HG03045 (cell line): ENCODE data around the gene PACS2.
"Not testable (repeated sequence)": the region's sequence is repeated elsewhere in the genome, so short reads cannot be mapped to it uniquely, and the experiment has no call there.

Source experiments
- ATAC-seq: cut with Tn5 transposase; IDR thresholded peaks from one replicate; pipeline ENCODE4 v1.9.1; 2021; ENCODE audit warnings: mild to moderate bottlenecking, moderate library complexity; ENCODE audit not compliant: unreplicated experiment

PACS2 gene

DNA sequence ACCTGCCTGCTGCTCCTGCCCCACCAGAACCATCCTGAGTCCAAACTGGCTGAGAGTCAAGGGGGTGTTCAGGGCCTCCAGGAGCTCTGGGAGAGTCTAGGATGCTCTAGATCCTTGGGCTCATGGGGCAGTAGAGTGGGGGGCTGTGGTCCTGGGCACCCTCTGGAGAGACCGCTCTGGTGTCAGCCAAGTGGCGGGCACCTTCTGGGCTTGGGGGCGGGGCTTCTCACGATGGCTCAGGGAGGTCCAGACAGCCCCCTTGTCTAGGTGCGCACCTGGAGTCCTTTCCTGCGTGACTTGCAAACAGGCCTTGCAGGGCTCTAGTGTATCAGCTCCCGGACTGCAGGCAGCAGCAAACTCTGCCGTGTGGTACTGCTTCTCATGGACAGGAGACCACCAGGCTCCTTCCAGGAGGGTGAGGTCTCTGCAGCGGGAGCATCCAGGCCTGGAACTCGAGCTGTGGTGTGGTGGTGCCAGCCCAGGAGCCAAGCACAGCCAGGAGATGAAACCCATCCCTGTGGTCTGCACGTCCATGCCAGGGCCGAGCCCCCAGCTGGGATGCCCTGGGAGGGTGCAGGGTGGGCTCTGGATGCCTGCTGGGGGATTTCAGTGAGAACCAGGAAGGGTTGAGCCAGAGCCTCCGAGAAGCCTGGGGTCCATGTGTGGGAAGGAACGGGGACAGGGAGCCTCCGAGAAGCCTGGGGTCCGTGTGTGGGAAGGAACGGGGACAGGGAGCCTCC, 15.0 kb downstream of the PACS2 start:
- ATAC-seq = no peak

DNA sequence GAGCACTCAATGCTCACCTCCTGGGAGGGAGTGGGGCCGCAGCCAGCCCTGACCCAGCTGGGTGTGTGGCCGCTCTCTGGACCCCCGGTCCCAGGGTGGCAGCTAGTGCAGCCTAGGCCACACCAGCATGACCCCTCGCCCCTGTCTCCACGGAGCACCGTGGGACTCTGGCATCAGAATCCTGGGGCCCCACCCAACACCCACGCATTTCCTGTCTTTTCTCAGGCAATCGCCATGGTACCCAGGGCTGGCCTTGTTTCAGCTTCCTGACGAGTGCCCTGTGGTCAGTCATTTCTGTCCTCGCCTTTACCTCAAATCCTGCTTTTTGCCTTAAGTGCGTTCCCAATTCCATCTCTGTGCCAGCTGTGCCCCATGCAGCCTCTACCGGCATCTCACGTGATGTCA, 15.9 kb downstream of the PACS2 start:
- no peak for ATAC-seq

DNA sequence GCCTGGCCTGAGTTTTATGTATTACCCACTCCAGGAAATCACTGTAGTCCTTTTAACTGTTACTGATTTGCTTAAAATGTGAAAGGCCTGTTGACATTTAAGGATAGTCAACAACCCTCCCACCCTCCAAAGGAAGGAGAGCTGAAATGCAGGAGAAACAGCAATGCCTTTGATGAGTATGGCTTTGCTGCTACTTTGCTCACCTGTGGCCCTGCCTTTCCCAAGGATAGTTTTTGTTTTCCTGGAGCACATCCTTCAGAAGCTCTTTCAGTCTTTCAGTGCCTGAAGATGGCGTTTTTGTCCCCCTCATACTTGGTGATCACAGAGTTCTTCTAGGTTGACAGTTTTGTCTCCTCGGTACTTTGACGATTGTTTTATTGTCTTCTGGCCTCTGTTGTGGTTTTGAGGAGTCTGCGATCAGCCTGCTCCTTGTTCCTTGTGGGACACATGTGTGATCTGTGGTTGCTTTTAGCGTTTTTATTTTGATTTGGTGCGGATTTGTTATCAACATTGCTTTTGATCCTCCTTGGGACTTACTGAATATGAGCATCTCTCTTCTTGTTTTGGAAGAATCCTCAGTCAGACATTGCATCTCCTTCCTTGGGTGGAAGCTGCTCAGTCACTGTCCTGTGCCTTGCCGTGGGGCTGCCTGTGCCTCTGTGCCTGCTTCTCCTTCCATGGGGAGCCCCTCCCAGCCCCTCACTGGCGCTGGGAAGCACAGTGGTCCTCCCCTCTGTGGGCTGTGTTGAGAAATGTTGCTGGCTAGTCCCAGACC, 17.2 kb downstream of the PACS2 start:
- ATAC-seq = no peak

DNA sequence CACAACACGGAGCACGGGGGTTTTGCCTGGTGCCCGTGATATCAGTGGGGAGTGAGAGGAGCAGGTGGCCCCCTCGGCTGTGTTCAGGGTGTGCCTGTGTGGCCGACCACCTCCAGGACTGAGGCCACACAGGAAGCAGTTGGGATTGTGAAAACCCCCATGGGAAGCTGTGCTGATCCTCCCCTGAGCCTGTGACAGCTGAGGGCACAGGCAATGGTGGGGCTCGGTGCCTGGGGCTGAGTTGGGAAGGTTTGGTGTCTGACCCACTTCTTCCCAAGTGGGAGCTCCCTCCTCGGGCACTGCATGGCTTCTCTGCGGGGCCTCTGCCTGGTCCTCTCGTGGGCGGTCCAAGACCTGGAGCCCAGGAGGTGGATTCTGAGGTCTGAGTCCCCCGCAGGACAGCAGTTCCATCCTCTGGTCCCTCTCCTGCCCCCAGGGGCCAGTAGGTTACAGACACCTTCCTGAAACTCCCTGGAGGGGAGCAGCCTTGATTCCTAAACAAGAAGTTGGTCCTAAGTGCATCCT, 17.9 kb downstream of the PACS2 start:
- ATAC-seq = no peak

GRCh38 chr14:105333020-105333490, 18.5 kb downstream of the PACS2 start:
- no peak for ATAC-seq

DNA sequence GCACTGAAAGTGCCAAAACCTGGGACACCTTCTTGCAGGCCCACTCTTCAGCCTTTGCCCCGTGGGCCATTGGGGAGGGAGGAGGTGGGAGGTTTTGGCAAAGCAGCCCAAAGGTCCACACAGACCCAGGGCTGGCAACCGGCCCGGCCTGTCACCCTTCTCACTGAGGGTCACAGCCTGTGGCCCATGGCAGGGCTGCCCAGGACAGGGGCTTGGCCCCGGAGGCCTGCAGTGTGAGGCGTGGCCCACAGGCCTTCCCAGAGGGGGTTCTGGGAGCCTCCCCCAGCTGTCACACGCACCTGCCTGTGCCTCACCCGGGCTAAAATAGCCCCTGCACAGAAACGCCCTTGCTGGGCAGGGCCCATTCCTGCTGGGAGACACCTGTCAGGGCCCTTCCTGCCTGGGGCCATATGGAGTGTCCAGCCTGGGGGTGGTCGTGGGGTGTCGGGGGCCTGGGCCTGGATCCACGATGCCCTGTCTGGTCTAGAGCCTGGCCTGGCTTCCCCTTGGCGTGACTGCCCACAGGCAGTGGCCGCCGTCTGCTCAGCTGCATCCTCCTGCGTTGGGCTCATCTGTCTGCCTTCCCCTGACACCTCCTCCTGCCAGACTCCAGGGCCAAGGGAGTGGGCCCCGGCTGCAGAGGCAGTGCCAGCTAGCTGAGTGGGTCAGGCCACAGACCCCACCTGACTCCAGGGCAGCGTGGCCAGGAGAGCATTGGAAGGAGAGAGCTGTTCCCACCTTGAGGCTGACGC, 19.2 kb downstream of the PACS2 start:
- no peak for ATAC-seq

DNA sequence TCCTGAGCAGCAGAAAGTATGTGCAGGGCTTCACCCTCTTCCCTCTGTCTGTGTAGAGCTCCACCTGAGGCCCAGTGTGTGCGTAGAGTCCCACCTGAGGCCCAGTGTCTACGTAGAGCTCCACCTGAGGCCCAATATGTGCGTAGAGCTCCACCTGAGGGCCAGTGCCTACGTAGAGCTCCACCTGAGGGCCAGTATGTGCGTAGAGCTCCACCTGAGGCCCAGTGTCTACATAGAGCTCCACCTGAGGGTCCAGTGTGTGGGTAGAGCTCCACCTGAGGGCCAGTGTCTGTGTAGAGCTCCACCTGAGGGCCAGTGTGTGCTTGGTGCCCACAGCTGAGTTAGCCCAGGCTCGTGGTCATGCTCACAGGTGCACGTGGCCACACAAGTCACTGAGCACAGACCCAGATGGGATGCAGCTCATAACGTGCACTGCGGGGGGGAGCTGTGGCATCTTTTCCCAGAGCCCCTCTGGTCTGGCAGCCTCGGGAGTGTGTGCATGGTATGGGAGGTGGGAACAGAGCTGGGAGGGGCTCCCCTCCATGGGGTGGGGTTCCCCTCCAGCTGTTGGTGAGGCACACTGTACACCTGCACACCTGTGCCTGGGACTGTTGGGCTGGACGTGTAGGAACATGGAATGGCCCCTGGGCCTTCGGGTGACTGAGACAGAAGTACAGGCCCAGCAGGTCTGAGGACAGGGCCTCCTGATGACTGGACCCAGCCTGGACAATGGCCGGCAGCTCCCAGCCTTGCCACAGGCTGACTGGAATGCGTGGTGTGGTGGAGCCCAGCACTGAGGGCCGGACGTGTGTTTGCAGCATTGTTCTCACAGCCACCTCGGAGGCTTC, 20.1 kb downstream of the PACS2 start:
- ATAC-seq = no peak

DNA sequence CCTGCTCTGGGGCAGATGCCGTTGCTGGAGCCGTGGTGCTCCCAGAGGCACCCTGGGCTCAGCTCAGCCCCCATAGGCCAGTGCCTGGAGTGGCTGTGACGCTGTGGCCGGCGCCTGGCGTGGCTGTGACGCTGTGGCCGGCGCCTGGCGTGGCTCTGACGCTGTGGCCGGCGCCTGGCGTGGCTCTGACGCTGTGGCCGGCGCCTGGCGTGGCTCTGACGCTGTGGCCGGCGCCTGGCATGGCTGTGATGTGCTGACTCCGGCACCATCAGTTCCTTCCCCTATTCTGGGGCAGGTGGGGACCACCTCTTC, 20.6 kb downstream of the PACS2 start:
- ATAC-seq = not testable (repeated sequence)

DNA sequence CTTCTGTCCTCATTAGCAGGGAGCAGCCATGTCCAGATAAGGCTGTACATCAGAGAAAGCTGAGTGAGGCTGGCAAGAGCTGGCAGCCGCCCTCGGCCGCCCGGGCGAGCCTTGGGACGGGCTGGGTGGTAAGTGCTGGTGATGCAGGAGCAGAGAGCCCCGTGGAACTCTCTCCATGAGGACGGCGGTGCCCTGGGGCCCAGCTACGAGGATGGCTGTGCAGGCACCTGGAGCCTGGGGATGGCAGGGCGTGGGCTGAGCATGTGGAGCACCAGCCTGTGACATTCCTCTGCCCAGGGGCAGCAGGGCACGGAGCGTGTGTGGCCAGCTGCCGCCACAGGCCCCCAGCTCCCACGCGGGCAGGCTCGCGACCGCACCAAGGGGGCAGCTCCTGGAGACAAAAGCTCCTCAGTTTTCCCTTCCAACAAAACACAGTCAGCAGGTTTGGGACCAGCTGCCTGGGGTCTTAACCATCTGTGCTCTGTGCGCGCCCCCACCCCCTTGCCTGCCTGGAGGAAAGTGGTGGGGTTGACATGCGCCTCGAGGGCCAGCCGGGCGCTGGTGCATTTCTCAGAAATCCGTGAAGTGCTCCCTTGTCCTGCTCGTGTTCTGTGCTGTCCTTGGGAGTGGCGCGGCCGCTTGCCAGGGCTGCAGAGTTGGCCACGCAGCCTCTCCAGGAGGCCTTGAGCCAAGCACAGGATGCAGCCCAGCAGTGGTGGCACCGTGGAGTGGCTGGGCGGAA, 21.4 kb downstream of the PACS2 start:
- ATAC-seq = no peak

GRCh38 chr14:105336477-105337287, 22.1 kb downstream of the PACS2 start:
- ATAC-seq = no peak

GRCh38 chr14:105337433-105337832, 22.9 kb downstream of the PACS2 start:
- ATAC-seq = no peak

- no peak for ATAC-seq
These were observed 23.6 kb downstream of the PACS2 start for GRCh38 chr14:105337966-105338741.

- no peak for ATAC-seq
These were observed 26.5 kb downstream of the PACS2 start for GRCh38 chr14:105340821-105341733.

- ATAC-seq = no peak
These were observed 28.6 kb downstream of the PACS2 start for GRCh38 chr14:105343194-105343593.

DNA sequence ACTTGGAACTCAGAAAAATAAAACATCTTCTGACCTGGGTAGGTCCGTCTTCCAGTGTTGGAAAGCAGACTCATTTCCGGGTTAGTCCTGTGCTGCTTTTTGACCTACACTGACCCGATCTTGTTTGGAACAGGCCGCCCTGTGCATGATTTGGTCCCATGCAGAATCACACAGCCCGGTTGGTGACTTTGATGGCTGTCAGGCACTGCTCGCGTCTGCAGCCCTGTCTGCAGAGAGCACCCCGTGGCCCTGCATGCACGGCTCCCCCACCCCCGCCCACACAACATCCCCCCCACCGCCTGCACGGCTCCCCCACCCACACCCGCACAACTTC, 31.6 kb downstream of the PACS2 start:
- no peak for ATAC-seq

DNA sequence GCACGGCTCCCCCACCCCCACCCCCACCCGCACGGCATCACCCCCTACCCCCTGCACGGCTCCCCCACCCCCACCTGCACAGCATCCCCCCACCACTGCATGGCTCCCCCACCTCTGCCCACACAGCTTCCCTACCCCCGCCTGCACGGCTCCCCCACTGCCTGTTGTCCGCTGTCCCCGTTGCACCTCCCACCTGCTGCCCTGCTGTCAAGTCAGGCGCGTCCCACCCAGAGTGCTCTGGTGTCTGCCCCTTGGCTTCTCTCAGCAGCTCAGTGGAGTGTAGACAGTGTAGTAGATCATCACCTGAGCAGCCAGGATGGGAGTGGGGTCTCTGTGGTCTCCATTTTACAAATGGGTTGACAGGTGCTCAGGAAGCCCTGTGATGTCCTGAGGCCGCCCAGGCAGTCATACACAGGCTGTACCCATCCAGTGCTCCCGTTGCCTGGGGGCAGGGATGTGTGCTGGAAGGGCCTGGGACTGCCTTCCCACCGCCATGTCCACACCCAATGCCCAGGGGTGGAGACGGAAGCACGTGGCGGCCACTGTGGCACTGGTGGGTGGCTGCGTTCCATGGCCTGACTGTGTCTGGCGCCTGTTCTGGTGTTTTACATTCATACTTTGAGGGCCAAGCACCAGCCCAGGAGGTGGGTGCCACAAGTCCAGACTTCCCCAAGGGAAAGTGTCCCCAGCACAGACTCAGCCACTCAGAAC, 32.5 kb downstream of the PACS2 start:
- no peak for ATAC-seq

GRCh38 chr14:105347587-105347968, 33.0 kb downstream of the PACS2 start:
- ATAC-seq = no peak
